ENCODE measurements around the gene CHRNA10. TPM values are rescaled to one million over a fixed set of nuclear protein-coding genes. Genes with fewer than 3 reads are reported as not detected.

The CHRNA10 gene
- total RNA-seq (2022; extraction: Qiagen RNA extraction; ENCODE audit: low read depth), result 0.55 to 1.9 TPM (median 0.93 TPM) in 5 replicates

DNA sequence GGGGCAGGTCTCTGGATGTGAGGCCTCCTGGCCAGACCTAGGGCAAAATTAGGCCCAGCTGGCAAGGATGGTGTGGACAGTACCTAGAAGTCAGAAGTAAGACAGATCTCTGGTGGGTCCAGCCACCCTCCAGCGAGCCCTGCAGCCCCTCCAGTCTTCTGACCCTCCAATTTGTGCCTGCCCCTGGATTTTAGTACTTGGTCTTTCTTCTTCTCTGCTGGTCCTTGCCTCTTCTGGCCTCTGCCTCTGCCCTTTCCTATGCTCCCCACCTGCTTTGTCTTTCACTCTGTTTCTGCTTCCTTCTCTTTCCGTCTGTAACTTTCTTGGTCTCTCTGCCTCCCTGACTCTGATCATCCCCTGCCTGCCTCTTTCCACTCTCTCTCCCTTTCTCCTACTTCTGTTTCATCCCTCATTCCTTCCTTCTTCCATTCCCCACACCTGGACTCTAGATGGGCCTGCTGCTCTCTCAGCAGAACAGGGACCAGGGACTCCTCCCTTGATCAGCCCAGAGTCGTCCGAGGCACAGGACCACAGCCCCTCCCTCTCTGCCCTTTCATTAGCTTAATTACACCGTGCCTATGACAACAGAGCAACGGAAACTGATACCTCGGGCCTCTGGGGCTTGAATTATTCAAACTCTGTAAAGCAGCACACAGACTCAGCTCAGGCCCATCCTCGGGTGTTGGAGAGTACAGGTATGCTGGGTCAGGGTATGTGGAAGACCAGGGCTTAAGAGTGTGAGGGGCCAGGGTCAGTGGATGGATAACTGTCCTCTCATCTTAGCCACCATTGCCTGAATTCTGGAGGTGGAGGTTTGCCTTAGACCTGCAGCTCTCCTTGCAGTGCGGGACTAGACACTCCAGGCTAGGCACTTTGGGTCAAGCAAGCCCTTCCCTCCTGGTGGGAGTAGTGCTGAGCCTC is at the start of gene CHRNA10:
TSS of gene CHRNA10 (minus strand) at position 51 of the 921 bp plus-strand sequence. CDS start 72 bp downstream, outside the sequence.

GRCh38 chr11:3644817-3645235 is 26.4 kb downstream of the CHRNA10 start, which contains the start of gene ART1:
ART1 (plus strand) TSS chr11:3645128; CDS start chr11:3659214, 14,086 bp downstream.

GRCh38 chr11:3641701-3642070 is 29.5 kb downstream of the CHRNA10 start, which contains the start of gene ART5:
ART5 (minus strand) TSS chr11:3641992; CDS start chr11:3641862, 130 bp downstream.

Other genes starting within 250 kb of the CHRNA10 start
- gene ART5, start 29.4 kb downstream of the CHRNA10 start, total RNA-seq (2022; extraction: Qiagen RNA extraction; ENCODE audit: low read depth), result 0.18 to 0.70 TPM (median 0.25 TPM) in 4 of 5 replicates, not detected in the other
- not detected in 5 replicates for gene ART1, start 26.3 kb downstream of the CHRNA10 start, total RNA-seq (2022; extraction: Qiagen RNA extraction; ENCODE audit: low read depth)
- gene NUP98, start 126.2 kb upstream of the CHRNA10 start, total RNA-seq (2022; extraction: Qiagen RNA extraction; ENCODE audit: low read depth), result 63.8 to 72.0 TPM (median 69.6 TPM) in 5 replicates
- gene PGAP2, start 137.2 kb upstream of the CHRNA10 start, total RNA-seq (2022; extraction: Qiagen RNA extraction; ENCODE audit: low read depth), result 18.7 to 26.6 TPM (median 22.6 TPM) in 5 replicates
- gene RHOG, start 169.6 kb upstream of the CHRNA10 start, total RNA-seq (2022; extraction: Qiagen RNA extraction; ENCODE audit: low read depth), result 80.3 to 111 TPM (median 109 TPM) in 5 replicates
- gene STIM1, start 184.3 kb upstream of the CHRNA10 start, total RNA-seq (2022; extraction: Qiagen RNA extraction; ENCODE audit: low read depth), result 23.9 to 30.2 TPM (median 25.0 TPM) in 5 replicates

Measured in A549 treated with ZK216348 at 1 μM for 4 hours (cell line).